RPMI8226 (cell line): ENCODE measurements around the gene FAM174B.
A peak's percentile ranks its signal among the peaks of the same experiment; 100 is the strongest.

Source experiments
- DNase-seq: peaks from one replicate; pipeline ENCODE4 v3.0.0-alpha.2; 2015

FAM174B gene

DNA sequence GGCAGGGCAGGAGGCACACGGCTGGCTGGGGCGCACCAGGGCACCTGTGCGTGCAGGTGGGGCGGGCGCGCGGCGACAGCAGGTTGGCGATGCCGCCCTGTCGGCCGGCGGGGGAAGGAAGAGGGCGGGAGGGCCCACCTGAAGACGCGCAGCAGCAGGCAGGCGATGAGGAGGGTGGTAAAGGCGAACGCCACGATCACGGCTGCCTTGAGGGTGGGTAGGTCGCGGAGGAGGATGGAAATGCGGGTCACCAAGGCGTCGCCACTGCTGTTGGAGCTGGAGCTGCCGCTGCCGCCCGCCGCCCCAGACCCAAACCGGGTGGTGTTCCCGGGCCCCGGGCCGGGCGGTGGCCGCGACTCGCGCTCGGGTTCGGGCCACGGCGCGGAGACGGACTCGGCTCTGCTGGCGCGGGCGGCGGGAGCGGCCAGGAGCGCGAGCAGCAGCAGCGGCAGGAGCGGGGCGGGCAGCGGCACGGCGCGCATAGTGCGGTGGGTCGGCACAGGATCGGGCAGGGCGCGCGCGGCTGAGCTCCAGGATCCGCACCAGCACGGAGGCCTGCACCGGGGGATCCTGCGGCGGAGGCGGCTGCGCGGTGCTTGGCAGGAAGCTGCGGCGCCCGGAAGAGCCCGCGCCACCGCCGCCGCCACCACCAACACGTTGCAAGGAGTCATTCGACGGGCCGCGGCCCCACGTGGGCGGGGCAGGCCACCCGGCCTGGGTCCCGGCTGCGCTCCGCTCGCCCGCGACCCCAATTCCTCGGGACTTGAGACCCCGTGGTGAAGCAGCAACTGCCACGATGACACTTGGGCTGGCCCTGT, at the start of gene FAM174B:
Gene FAM174B, minus strand, starts transcription at position 598 of the 818 bp plus-strand sequence.
- DNase-seq: peak; percentile 88

DNA sequence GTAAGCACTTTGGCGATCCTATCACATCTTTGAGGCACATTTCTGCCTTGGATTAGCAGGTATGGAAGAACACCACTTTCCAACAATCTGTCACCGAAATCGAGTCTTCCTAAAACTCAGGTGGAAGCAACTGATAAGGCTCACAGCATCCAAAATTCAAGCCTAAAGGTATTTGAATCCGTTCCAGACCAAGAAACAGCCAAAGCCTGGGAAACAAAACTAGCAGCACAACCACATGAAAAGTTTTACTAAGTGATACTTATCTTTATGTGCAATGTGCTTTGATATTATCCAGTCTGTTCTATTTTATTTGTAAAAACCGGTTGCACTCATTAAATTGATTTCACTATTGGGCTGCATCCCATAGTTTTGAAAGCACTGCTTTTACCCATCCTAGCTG, 40.5 kb upstream of the FAM174B start:
- no peak for DNase-seq

DNA sequence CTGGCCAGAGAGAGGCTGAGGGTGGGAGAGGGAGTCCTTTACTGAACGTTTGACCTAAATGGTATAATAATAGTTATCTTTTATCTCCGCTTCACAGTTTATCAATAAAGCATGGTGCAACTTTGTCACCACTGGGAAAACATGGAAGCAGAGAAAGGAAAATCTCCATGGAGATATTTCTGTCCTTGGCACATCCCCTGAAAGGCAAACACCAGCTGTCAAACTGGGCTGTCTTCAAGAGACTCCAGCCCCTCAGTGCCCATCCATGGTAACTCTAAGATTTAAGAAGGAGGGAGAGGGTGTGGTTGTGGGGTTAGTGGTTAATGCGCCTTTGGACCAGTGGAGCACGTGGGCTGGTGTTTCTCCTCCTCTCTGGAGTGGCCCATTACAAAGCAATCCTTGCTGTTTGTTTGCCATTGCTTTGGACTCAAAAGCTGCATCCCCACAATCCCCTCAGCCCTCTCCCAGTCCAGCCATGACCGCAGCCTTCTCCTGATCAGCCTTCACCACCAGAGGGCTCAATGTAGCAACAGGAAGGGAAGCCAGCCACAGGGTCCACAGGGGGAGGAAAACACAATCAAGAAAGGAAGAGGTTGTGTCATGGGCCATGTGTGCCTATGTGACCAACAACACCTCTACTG, 38.2 kb upstream of the FAM174B start:
- DNase-seq: peak; percentile 30

DNA sequence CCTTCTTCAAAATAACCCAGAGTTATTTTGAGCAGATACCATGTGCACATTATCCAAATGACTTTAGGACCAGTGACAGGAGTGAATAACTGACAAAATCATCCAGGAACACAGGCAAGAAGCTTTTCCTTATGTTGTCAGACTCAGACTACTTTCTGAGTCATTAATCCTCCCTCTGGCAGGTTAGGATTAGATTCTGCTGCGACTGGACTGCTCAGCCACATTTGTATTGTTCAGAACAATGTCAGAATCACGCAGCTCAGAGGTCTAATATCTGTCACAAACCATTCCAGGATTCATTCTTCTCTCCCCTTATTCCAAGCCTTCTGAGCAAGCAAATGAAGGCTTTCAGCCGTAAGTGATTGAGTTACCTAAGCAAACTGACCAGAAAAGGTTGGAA, 34.8 kb upstream of the FAM174B start:
- DNase-seq: no peak

DNA sequence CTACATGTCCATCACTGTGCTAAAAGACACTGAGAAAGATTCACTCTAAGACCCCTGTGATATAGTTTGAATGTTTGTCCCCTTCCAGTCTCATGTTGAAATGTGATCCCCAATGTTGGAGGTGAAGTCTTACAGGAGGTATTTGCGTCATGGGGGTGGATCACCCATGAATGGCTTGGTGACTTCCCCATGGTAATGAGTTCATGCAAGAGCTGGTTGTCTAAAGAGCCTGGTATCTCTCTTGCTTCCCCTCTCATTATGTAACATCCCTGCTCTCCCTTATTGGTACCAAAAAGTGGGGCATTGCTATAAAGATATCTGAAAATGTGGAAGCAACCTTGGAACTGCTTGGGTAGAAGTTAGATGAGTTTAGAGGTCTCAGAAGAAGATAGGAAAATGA, 32.2 kb upstream of the FAM174B start:
- DNase-seq: no peak

DNA sequence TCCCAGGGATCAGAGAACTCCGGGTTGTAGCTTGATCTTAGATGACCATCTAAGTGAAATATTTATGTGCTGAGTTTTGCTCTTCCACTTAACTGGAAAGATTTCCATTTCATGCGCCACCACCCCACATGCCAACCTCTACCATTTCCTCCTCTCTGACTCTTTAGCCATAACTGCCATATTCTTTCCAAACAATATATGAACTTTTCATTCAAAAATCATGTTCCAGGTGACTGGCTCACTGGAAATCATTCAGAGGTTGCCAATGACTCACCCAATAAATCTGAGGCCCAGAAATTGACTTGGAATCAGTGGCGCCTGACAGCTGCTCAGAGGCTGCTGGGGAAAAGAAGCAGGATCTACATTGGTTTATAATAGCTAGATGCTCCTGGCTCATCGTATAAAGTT, 31.6 kb upstream of the FAM174B start:
- no peak for DNase-seq

DNA sequence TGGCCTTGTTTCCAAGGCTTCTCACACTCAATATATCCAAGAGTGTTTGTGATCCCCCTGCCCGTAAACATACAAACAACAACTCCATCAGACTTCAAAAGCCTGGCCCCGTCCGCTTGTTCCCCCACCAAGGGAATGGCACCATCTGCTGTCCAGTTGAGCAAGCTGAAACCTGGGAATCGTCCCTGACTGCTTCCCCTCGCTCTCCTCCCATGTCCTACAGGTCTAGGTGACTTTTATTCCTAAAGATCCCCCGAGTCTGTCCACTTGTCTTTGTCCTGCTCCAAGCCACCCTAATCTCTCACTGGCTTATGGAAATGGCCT, 27.9 kb upstream of the FAM174B start:
- DNase-seq: peak; percentile 40

DNA sequence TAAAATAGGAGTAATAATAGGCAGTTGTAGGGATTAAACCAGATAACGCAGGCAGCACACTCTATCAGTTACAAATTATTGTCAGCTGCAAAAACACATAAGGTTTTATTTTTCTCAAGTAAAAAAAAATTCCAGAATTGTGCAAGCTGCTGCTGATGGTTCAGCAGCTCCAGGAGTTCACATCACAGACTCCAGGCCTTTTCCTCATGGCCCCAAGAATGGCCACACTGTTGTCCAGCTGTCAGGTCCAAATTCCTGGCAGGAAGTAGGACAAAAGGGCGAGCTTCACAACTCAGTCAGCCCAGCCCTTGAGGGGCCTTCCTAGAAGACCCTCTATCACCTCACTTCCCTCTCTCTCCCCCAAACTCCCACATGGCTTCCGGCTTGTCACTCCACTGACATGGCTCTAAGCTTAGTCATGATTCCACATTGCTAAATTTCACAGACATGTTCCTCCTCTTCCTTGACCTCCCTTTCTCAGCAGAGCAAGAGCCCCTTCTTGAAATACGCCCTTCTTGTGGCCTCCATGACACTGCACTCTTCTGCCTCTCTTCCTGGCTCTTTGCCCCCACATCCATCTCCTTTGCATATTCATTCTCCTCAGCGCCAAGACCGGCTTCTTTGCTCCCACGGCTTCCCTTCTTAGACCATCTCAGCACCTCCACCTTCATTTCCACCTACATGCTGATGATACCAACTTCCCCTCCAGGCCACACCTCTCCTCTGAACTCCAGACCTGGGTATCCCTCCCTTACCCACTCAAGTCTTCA, 27.4 kb upstream of the FAM174B start:
- no peak for DNase-seq

DNA sequence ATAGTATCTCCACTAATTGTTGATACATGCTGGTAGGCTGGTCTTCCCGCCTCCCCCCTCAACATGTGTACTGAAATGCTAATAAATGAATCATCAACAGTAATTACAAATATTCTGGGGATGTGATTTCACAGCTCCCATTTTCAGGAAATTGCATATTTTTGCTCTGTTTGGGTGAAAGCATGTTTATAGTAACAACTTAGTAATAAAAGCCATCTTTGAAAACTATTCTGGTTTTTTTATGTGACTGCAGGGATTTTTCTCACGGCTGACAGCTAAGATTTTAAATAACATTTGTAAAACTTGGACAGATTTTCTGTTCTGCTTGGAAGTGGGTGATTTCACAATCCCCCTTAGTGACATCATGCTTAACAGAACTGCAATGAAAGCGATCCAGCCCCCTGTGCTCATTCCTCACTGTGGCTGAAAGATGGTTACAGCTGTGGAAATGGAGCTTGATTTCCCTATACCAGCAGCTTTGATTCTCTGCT, 25.6 kb upstream of the FAM174B start:
- DNase-seq: no peak

DNA sequence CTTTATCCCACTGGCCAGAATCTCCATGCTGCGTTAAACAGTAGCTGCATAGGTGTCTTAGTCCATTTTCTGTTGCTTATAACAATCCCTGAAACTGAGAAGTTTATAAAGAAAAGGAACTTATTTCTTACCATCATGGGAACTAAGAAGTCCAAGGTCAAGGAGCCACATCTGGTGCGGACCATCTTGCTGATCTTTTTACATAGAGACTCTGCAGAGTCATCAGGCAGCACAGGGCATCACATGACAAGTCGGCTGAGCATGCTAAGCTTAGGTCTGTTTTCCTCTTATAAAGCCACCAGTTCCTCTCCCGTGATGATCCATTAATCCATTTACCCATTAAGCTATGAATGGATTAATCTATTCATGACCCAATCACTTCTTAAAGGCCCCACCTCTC, 22.4 kb upstream of the FAM174B start:
- DNase-seq: peak; percentile 37

DNA sequence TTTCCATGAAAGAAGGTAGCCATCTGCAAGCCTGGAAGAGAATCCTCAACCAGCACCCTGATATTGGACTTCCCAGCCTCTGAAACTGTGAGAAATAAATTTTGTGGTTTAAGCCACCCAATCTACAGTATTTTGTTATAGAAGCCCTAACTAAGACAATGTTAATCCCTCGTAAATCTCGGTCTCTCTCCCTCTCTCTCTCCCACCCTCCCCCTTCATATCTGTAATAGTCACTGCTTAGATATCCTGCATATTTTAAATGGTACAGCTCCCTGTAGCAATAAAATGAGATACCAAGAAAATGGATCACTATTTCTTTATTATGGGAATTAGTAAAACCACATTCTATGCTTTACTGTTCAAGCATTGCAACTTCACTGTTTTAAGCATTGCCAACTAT, 21.0 kb upstream of the FAM174B start:
- no peak for DNase-seq

DNA sequence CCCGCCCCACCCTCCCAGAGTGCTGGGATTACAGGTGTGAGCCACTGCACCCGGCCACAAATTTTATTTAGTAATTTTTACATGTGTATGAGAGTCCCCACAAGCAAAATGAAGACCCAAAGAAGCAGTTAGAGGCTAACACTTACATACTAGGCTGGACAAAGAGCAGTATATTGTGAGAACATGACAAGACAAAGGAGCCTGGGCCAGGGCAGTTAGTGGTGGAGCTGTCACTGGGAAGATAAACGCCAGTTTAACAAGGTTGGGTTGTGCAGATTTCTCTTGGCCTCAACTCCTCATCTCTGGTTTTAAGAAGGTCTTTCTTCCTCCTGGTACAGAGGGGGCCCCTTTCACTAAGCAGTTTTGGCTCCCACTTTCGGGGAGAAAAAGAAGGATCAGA, 19.9 kb upstream of the FAM174B start:
- no peak for DNase-seq

DNA sequence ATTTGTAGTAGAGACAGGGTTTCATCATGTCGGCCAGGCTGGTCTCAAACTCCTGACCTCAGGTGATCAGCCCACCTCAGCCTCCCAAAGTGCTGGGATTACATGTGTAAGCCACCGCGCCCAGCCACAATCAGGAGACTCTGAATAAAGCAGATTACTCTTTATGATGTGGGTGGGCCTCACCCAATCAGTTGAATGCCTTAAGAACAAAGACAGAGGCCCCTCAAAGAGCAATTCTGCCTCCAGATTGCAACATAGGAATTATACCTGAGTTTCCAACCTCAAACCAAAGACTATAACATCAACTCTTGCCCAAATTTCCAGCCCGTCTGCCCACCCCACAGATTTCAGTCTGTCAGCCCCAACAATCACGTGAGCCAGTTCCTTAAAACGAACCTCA, 18.8 kb upstream of the FAM174B start:
- DNase-seq: no peak

DNA sequence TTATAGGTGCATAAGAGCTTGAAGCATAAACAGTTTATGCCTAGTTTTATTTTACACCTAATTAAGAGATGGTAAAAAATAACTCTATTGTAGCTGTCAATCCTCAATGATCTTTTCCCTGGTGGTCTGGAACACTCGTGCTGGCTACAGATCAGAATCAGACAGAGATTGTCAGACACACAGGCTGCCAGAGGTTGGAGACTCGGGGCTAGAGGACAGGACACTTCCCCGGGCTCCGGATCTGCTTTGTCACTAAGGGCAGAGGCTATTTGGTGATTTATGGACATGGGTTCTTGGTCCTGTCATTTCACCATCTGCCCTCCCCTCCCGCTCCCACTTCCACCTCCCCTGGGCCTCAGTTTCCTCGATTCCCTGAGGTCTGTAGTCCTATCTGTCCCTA, 16.5 kb upstream of the FAM174B start:
- DNase-seq: no peak

DNA sequence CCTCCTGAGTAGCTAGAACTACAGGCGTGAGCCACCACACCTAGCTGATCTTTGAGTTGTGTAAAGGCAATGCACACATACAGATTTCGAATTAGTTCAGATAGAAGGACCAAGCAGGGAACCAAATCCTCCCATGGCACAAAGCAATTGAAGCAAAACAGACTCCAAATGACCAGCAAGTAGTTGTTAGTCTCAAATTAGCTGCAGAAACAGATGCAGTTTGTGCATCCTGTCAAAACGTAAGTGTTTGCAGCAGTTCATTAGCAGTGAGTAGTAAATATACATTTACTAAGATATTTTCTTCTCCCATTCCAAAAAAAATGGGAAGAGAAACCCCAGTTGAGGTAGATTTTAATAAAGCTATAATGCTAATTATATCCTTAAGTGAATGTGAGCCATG, 15.8 kb upstream of the FAM174B start:
- no peak for DNase-seq

DNA sequence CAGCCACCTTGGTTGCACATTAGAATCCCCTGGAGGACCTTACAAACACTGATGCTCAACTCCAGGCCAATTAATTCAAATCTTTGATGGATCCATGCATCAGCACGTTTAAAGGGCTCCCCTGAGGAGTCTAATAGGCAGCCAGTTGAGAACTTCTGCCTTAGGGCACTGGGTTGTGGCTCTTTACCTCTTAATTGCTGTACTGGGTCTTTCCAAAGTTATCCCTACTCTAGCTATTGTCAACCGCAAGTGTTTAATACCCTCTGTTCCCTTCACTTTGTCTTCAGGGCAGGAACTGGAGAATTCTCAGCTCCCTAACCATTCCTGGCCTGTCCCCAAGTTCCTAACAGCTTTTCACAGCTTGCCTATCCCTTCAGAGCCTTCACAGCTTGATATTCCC, 15.0 kb upstream of the FAM174B start:
- no peak for DNase-seq

DNA sequence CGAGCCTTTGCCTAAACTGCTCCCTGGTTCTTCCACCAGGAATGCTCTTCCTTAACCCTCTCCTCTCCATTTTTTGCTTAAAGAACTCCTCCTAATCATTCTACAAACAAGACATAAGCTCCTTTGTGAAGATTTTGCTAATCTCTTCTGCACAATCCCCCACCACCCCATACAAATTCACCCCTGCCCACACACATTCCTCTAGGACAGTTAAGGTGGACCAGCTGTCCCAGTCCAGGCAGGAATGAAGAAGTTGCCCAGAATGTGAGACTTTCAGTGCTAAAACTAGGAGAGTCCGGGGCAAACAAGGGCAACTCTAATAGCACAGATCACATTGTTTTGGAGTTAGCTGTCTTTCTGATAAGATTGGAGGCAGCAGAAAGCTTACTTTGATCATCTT, 13.9 kb upstream of the FAM174B start:
- no peak for DNase-seq

DNA sequence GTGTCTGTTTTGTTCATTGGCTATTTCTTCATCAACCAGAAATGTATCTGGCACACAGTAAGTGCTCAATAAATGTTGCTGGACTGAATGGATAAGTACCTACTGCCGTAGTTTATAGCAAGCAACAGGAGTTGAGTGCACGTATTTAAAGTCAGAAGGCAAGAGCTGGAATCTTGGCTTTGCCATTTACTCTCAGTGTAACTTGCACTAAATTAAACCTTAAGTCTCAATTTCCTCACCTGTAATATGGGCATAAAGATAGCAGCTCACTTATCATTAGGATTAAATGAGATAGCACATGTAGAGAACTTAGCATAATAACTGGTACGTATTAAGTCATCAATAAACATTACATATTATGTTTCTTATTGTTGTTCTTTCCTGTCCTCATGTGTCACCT, 13.0 kb upstream of the FAM174B start:
- DNase-seq: no peak

DNA sequence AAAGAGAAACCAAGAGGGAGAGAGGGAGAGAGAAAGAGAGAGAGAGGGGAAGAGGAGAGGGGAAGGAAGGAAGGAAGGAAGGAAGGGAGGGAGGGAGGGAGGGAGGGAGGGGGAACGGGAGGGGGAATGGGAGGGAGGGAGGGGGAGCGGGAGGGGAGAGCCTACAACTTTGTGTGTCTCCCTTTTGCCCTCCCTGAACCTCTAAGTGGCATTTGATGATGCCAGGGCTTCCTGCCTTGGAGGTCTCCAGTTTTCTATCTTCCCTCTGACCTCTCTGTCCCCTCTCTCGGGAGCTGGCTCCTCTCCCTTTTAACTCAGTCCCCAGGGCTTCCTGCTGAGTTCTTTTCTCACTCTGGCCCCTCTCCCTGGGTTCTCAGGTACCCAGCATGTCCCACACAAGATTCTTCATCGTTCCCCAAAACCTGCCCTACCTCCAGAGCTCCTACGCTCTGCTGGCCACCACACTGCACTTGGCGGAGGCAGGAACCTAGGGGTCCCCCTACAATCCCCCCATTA, 12.5 kb upstream of the FAM174B start:
- DNase-seq: no peak

DNA sequence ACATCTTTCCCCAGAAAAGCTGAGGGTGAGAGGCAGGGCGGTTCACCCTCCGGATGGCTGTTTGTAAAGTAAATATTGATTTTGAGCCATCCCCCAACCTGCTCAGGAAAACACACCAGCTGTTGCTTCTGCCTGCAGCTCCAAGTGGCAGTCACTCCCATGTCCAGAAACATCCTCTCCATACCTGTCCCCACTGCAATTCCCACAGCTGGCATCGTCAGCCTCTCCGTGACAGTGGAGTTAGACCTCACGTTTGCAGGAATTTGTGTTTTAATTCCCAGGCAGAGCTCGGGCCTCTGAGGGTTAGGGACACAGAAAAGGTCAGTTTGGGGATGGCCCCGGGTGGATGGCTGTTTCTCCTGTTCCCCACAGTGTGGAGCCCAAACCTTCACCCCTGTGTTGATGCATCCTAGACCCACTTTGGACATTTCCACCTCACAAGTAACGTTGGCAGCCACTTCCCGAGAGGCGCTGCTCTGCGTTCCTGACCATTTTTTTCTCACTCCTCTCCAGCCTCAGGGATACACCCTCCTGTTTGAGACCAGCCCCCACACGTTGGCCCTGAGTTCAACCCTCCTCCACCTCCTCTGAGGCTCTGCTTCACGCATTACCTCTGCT, 11.8 kb upstream of the FAM174B start:
- no peak for DNase-seq

DNA sequence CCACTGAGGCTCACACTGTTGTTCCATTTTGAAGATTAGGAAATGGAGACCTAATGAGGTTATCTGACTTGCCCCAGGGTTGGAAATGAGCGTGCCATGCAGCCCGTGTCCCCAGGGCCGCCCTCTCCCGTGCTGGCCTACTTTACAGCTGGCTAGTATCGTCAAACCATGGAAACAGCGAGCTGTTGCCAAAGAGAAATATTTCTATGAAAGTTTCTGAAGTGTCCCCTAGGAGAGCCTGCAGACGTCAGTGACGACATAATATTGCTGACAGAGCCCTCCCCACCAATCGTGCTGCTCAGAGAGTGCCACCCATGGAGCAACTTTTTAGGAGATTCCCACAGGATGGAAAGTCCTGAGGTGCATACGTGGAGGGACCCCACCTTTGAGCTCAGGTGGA, 11.2 kb upstream of the FAM174B start:
- no peak for DNase-seq

DNA sequence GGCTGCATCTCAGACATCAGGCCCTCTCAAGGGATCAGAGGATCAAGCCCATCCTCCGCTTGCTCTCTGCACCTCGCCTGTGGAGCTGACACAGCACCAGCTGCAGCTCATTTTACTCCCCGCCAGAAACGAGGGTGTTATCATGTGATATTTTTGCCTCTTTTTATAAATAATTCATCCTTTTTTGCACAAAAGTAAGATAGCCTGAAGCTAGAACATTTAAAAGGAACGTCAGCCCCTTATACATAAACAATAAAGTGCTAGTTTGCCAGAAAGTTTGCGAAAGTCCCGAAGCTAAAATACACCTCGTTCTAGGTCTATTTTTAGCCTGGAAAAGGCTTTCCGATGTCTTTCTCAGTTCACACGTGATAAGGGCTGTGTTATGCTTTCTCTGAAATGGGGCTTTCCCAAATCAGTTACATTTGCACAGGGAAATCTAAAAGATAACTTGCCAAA, 9.6 kb upstream of the FAM174B start:
- DNase-seq: peak; percentile 75
